Measurements from ENCODE around the gene LRRC45.

- TF ChIP-seq POLR2A (IDR thresholded peaks at IDR 0.05) = no peak
- TF ChIP-seq, protein P1, sequence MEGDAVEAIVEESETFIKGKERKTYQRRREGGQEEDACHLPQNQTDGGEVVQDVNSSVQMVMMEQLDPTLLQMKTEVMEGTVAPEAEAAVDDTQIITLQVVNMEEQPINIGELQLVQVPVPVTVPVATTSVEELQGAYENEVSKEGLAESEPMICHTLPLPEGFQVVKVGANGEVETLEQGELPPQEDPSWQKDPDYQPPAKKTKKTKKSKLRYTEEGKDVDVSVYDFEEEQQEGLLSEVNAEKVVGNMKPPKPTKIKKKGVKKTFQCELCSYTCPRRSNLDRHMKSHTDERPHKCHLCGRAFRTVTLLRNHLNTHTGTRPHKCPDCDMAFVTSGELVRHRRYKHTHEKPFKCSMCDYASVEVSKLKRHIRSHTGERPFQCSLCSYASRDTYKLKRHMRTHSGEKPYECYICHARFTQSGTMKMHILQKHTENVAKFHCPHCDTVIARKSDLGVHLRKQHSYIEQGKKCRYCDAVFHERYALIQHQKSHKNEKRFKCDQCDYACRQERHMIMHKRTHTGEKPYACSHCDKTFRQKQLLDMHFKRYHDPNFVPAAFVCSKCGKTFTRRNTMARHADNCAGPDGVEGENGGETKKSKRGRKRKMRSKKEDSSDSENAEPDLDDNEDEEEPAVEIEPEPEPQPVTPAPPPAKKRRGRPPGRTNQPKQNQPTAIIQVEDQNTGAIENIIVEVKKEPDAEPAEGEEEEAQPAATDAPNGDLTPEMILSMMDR (IDR thresholded peaks at IDR 0.05) = no peak
Observed at GRCh38 chr17:82035956-82036633, 13.0 kb downstream of the LRRC45 start.
